Activated CD4-positive, alpha-beta T cell treated with anti-CD3 and anti-CD28 coated beads, Interleukin-2, amount 10 ng/mL, durations not matched to agents 24 days and 14 days (primary cell): ENCODE data around the gene MORC1. TPM values are rescaled to one million over a fixed set of nuclear protein-coding genes. Genes with fewer than 3 reads are reported as not detected.

Experiments
- DNase-seq: peaks from one replicate; pipeline ENCODE4 v3.0.0; 2022
- H3K27ac Mint-ChIP-seq: one replicate; pipeline ENCODE4 v1.8.0; 2022; ENCODE audit warnings: mild to moderate bottlenecking, mixed read lengths
- H3K27me3 Mint-ChIP-seq: one replicate; pipeline ENCODE4 v1.8.0; 2022; ENCODE audit warnings: mixed read lengths
- H3K36me3 Mint-ChIP-seq: one replicate; pipeline ENCODE4 v1.8.0; 2022; ENCODE audit warnings: low read depth, mild to moderate bottlenecking, mixed read lengths
- H3K4me1 Mint-ChIP-seq: one replicate; pipeline ENCODE4 v1.8.0; 2021; ENCODE audit warnings: mixed read lengths
- H3K4me3 Mint-ChIP-seq: one replicate; pipeline ENCODE4 v1.8.0; 2022; ENCODE audit warnings: mild to moderate bottlenecking, moderate library complexity, mixed read lengths
- H3K9me3 Mint-ChIP-seq: one replicate; pipeline ENCODE4 v1.8.0; 2021; ENCODE audit warnings: mixed read lengths
- intact Hi-C: fragments of 100-400 bp; cut with micrococcal nuclease; formaldehyde crosslinking; loops from one replicate; pipeline ENCODE4 v1.15.1; 2023
- total RNA-seq: library from RNA; stranded (reverse); gene quantifications from 2 replicates; pipeline ENCODE4 v1.2.3, GENCODE V29; 2022

The MORC1 gene
- total RNA-seq, 1 donor from 2014 or later: not detected

DNA sequence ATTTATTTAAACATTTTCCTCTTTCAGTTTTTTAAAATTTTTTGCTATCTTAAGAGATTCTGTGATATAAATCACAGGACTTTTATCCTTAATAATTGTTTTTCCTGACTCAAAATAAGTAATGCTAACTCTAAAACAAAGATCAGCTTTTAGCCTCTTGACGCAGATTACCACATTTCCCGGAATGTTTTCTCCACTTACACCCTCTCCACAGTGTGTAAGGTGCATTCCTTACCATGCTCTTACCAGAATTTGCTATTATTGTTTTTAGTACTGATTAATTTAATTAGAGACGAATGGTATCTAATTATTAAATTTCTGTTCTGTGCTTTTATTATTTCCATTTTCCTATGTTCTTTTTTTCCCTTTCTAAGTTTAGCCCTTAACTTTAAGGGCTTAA is 199.1 kb downstream of the MORC1 start:
- intact Hi-C loops: loop anchor here (5.0 to 10.0 kb wide), 2 partner anchors 163 to 364 kb away; no protein-coding TSS in a partner anchor
- Mint-ChIP-seq H3K36me3 (no peaks in the 10 kb centered on the region), H3K4me1 (peaks cover 11% of the 10 kb centered on the region), H3K27me3 (peaks cover 42% of the 10 kb centered on the region), H3K27ac (no peak overlapping the region), H3K9me3 (peaks cover 10% of the 10 kb centered on the region), H3K4me3 (no peak overlapping the region)
- no peak for DNase-seq

DNA sequence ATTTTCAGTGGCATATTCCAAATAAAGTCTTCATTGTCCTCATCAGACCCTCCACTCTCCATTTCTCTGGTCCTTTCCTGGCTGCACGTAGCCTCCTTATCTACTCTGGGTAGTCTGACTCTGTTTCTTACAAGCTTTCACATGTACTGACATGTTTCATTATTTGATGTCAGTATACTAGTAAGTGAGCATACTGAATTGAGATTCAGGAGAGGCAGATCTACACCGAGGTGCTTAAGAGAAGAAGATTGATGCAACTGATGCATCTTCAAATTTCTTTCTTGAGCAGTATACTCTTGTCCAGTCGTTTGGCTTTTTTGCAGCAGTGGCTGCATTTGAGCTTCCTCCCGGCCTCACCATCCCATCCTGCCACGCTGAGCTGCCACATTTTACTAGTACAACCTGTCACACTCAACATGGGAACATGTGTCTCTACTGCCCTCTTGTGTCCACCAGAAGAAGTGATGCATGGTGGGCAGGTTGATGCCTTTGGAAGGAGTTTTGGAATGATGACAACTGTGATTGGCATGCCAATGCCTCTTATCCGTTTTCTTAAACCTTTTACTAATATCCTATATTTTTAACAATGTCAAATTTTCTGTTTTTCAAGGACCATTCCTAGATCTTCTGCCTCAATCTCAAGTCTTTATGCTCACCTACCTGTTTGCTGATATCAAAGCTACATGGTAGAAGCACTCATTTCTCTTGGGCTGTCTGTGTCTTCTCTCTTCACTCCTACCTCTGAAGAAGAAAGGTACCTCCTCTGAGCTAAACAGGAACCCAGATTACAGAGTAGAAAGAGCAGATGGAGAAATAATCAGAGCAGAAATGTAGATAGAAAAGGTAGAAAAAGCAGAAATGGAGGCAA is 202.9 kb downstream of the MORC1 start:
- Mint-ChIP-seq H3K27ac (peak overlapping the region; percentile 45), H3K27me3 (peaks cover 26% of the 10 kb centered on the region), H3K4me1 (peaks cover 14% of the 10 kb centered on the region), H3K9me3 (no peaks in the 10 kb centered on the region), H3K36me3 (no peaks in the 10 kb centered on the region), H3K4me3 (peak overlapping the region; percentile 50)
- DNase-seq: peak; percentile 91
- intact Hi-C loops: loop anchor here (1.0 to 10.0 kb wide), 7 partner anchors 48 to 426 kb away; no protein-coding TSS in a partner anchor

DNA sequence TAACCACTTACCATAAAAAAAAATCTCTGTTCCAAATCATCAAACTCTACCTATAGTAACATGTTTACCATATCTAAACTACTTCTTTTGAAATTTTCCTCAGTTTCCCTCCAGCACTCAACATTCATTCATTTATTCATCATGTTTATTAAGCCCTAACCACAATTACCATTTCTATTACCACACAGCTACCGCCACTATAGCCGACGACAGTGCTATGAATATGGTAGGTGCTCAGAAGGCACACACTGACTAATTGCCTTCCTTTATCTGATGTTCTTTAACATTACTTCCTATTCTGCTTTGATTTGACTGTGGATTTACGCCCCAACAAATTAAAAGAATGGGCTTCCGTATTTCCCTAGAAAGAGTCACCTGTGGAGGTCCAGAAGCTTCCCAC is 208.1 kb downstream of the MORC1 start:
- Mint-ChIP-seq H3K27me3 (peaks cover 2% of the 10 kb centered on the region), H3K9me3 (peaks cover 3% of the 10 kb centered on the region), H3K27ac (no peak overlapping the region), H3K4me1 (peaks cover 17% of the 10 kb centered on the region), H3K4me3 (no peak overlapping the region), H3K36me3 (no peaks in the 10 kb centered on the region)
- DNase-seq: no peak
- intact Hi-C loops: loop anchor here (5.0 to 10.0 kb wide), 2 partner anchors 42 to 355 kb away; no protein-coding TSS in a partner anchor

Other genes with a start within 250 kb of the MORC1 start
- not detected in 2 replicates for gene GUCA1C, start 164.3 kb downstream of the MORC1 start, total RNA-seq
- not detected in 2 replicates for gene C3orf85, start 18.6 kb upstream of the MORC1 start, total RNA-seq
- gene DPPA2, start 198.4 kb upstream of the MORC1 start, total RNA-seq: not detected in 2 replicates
- not detected in 2 replicates for gene DPPA4, start 219.4 kb upstream of the MORC1 start, total RNA-seq